GM19438 (cell line): ENCODE data around the gene IGFBP3.

Experiments
- ATAC-seq: cut with Tn5 transposase; IDR thresholded peaks from one replicate; pipeline ENCODE4 v1.9.1; 2021; ENCODE audit warnings: low read depth; ENCODE audit not compliant: unreplicated experiment

IGFBP3 gene

DNA sequence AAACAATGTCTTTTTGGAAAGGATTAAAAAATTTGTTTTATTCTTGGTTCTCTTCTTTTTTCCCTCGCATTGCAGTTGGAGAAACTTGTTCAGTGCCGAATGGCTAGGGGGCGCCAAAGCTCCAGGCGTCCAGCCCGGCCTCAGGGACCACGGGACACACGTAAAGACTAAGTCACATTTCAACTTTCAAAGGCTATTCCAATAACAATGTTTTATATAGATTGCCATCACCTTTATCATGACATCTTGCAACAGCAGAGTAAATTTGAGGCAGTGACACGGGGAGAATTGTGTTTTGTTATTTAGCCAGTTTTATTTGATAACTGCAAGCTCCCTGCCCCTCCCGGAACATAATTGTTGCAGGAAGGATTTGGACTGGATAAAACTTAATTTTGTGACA lies 2.2 kb upstream of the IGFBP3 start:
- no peak for ATAC-seq

- ATAC-seq, result no peak
These were observed 1.7 kb upstream of the IGFBP3 start for GRCh38 chr7:45922810-45923209.

DNA sequence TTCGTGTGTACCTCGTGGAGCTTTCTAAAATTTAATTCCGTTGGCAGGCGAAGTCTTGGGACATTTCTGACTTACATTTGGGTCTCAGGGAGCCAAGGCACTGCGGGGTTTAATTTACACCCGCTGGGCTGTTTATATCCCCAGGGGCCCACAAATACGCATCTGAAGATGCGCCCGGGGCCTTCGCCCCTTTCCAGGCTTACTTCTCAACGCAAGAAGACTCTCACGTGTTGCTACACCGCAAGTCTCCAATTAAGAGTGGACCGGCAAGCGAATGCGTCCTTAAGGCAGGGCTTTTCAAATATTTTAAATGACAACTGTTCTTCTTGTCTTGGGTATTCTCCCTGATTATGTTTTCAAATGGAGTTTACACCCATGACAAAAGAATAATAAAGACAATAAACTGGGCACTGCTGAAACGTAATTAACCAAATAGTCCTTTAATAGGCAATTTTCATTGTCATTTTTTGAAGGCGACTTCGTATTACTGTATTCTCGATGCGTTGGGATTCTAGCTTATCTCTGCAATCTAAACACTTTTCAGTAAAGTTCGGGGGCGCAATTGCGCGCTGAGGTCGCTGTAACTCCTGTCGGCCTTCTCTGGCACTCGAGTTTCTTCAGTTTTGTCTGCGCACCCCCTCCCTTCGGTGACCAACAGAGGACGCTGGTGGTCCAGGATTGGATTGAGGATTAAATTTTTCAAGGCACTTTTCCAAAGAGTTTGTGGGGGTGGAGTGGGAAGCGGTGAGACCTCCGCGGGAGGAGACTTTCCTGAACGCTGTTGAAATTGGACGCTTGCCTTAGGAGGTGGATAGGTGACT lies 837 bp upstream of the IGFBP3 start:
- ATAC-seq, result no peak

DNA sequence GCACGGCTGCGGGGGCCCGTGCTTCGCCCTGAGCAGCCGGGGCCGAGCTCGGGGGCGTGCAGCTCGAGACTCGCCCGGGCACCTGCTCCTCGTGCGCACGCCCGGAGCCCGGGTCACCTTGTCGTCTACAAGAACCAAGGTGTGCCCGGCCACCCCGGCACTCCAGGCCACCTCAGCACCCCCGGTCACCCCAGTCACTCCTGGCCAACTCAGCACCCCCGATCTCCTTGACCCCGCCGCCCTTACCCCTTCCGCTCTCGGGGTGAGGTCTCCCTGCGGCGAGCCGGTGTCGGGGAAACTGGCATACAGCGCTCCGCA lies 268 bp upstream of the IGFBP3 start:
- no peak for ATAC-seq

DNA sequence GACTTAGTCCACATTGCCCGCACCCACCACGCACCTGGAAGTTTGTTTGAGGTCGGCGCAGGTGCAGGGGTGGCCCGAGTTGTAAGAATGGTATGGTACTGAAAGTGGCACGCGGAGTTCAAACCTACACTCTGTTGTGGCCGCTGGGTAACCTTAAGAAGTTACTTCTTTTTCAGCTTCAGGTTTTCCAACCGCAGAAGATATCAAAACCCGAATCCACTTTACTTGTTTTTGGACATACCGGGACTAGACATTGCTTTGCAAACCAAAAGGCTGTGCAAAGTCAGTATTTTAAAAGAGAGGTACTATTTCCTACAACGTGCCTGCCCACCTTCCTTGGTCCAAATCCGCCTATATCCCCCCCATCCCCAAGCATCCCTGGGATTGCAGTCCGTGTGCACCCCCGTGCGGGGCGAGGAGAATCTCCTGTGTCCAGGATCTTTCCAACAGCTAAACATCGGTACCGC lies 1.0 kb downstream of the IGFBP3 start:
- ATAC-seq, result no peak

DNA sequence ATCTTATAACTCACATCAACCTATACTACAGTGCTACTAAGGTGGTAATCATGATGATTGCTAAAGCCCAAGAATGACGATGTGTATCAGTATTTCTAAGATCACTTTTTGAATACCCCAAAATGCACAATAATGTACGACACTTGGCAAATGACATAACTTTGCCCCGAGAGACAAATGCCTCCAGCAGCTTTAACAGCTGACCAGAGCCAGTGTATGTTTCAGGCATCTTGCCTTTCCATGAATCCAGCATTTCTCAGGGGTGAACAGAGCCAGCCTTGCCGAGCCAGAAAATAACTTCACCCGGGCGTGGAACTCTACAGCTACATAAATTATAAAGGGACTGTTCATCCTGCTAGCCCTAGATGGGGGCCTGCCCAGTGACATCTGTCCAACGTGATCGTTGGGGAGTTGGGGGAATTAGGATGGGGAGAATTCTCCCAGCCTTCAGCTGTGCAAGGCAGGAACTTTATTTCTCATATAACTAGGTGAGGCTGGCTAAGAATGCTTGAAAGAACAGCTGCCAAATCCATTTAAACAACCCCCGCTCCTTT lies 1.8 kb downstream of the IGFBP3 start:
- no peak for ATAC-seq

GRCh38 chr7:45918556-45918955 lies 2.5 kb downstream of the IGFBP3 start:
- ATAC-seq, result no peak

DNA sequence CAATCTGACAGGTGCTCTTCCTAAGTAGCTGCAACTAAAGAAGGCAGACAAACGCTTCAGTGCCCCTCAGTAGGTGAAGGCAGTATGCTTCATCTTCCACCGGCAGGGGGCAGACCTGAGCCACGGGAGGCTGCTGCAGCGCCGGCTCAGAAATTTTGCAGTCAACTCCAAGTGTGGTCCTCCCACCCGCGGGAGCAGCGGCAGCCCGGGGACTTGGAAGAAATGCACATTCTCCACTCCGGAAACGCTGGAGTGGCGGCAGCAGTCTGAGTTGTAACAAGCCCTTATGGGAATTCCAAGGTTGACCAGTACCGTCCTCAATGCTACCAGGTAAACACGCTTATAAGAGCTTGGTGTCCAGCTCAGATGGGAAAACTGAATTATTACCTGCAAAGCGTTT lies 3.4 kb downstream of the IGFBP3 start:
- ATAC-seq, result peak; percentile 72

GRCh38 chr7:45917064-45917463 lies 4.0 kb downstream of the IGFBP3 start:
- no peak for ATAC-seq

GRCh38 chr7:45915606-45916005 lies 5.5 kb downstream of the IGFBP3 start:
- no peak for ATAC-seq

GRCh38 chr7:45914911-45915310 lies 6.2 kb downstream of the IGFBP3 start:
- no peak for ATAC-seq

- ATAC-seq, result no peak
These were observed 8.1 kb downstream of the IGFBP3 start for GRCh38 chr7:45912972-45913371.

- ATAC-seq, result no peak
These were observed 9.8 kb downstream of the IGFBP3 start for GRCh38 chr7:45911311-45911710.

DNA sequence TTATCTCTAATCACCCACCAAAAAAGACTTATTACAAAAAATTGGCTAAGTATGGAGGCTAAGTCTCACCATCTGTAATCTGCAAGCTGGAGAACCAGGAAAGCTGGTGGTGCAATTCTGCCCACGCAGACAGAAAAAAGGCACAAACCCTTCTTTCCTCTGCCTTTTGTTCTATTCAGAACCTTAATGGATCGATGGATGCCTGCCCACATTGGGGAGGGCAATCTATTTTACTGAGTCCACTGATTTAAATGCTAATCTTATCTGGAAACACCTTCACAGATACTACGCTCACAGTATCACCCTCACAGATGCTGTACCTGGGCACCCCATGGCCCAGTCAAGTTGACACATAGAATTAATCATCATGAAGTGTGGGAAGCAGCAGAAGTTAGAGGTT lies 10.2 kb downstream of the IGFBP3 start:
- no peak for ATAC-seq

DNA sequence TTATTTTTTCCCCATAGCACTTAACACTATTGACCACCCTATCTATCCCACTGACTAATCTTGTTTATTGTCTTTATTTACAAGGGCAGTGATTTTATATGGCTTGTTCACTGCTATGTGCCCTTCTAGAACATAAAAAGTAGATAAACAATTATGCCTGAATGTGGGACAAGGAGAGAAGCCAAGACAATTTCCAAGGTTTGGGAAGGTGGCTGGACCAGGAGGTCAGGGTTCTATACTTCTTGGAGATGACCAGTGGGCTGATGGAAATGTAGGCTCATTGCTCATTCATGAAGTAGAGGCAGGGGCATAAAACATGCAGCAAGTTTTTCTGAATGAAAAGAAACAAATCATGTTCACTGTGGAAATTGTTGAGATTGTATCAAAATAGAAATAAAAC lies 11.5 kb downstream of the IGFBP3 start:
- no peak for ATAC-seq

DNA sequence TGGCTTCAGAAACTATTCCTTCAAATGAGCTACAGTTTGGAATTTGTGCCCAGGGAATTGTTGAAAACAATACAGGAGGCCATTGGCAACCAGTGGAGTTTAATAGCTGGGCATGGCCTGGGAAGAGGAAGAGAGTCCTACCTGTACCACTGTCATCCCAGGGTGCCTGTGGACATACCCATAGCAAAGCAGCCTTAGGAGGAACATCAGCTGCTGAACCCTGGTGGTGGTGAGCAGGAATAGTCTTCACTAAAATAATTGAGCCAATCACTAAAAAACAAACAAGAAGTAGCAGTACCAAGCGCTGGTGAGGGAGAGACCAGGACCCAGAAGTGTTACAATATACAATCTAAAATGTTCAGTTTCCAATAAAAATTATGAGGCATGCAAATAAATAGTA lies 18.3 kb downstream of the IGFBP3 start:
- ATAC-seq, result no peak

DNA sequence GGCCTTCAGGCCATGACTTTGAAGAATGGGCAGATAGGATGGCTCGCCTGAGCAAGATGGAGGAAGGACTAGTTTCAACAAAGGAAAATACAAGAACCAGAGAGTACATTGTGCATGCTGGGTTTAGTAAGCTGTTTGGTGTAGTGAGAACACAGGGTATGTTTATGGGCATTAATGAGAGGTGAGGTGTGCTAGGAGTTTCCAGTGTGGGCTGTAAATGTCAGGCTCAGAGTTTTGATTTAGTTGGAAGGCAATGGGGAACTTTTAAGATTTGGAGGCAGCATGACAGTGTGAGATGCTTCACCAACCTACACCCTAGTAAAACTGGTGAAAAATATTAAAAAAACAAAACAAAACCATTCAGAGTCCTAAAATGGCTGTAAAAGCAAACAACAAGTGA lies 19.5 kb downstream of the IGFBP3 start:
- no peak for ATAC-seq

DNA sequence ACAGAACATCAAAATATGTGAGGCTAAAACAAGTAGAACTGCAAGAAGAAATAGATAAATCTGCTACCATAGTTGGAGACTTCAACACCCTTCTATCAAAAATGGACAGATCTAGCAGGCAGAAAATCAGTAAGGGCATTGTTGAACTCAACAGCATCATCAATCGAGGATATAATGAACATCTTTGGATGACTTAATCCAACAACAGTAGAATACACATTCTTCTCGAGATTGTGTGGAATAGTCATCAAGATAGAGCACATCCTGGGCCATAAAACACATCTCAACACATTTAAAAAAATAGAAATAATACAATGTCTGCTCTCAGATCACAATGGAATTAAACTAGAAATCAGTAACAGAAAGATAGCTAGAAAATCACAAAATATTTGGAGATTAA lies 22.9 kb downstream of the IGFBP3 start:
- ATAC-seq, result no peak

DNA sequence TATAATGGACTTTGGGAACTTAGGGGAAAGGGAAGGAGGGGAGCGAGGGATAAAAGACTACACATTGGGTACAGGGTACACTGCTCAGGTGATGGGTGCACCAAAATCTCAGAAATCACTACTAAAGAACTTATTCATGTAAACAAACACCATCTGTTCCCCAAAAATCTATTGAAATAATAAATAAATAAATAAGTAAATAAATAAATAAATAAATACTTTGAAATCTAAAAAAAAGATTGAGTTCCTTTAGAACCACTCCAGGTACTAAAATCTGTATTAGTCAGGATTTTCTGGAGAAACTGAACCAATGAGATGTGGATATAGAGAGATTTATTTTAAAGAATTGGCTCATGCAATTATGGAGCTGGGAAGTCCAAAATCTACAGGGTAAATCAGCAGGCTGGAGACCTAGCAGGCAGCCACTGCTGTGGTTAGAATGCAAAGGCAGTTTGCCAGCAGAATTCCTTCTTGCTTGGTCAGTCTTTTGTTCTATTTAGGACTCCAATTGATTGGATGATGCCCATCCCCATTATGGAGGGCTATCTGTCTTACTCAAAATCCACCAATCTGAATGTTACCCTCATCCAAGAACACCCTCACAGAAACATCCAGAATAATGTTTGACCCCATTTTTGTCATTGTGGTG lies 23.9 kb downstream of the IGFBP3 start:
- no peak for ATAC-seq

GRCh38 chr7:45894665-45895062 lies 26.4 kb downstream of the IGFBP3 start:
- no peak for ATAC-seq

DNA sequence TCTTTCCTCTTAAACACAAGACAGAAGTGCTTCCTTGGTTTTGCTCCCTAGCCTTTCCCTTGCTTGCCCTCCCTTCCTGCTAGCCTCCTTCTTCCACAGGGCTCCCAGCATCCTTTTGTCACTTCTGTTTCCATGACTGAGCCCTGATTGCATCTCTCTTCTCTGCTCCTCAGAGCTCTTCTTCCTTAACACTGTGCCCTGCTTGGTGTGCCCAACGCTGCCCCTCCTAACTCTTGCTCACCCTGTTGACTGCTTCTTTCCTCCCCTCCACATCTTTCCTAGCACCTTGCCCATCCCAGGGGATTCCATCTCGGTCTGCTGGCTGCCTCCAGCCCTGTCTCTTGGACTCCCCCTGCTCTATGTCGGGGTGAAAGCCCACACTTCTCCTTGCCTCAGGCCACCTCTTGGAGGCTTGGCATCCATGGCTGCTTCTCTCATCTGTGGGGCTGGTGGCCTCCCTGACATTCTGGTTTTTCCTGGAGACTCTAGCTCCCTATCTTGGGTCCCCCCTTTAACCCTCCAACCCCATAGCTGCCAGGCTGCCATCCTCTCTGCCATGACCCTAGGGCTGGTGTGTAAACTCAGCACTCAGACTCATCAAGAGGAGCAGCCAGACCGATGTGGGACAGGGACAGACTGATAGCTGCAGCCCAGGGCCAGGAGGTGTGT lies 26.9 kb downstream of the IGFBP3 start:
- ATAC-seq, result no peak
